ENCODE measurements around the gene ITGAD.
A peak's percentile ranks its signal among the peaks of the same experiment; 100 is the strongest.

Gene ITGAD

GRCh38 chr16:31367853-31368252, 25.3 kb upstream of the ITGAD start:
- DNase-seq, result no peak

- DNase-seq, result no peak
Observed at GRCh38 chr16:31371008-31371407, 22.1 kb upstream of the ITGAD start.

DNA sequence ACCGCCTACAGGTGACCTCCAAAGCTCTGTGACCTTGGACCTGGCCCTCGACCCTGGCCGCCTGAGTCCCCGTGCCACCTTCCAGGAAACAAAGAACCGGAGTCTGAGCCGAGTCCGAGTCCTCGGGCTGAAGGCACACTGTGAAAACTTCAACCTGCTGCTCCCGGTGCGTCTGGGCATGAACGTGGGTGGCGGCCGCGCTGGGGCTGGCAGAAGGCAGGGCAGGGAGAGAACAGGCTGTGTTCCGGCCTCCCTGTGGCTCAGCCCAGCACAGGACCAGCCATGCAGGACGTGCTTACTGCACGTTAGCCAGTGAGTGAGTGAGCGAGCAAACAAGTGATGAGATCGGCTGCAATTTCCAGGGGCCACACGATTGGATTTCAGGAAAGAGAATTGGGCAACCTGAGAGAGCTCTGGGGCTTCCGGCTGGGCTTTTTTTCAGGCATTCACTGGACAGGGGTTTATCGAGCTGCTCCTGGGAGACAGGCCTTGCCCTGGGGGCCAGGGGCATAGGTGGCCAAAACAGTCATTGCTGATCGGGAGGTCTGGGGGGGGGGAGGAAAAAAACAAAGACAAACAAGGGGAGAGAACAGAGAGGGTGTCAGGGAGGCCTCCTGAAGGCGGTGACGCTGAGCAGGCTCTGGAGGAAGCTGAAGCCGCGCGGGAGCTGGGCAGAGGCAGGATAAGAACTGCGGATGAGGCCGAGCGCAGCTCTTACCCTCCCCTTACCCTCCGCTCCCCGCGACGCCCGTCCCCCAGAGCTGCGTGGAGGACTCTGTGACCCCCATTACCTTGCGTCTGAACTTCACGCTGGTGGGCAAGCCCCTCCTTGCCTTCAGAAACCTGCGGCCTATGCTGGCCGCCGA, 21.3 kb upstream of the ITGAD start:
- no peak for DNase-seq

- DNase-seq, result no peak
Observed at GRCh38 chr16:31373235-31373634, 19.9 kb upstream of the ITGAD start.

- DNase-seq, result no peak
Observed at GRCh38 chr16:31375231-31375630, 17.9 kb upstream of the ITGAD start.

- DNase-seq, result no peak
Observed at GRCh38 chr16:31376705-31377104, 16.4 kb upstream of the ITGAD start.

- DNase-seq, result no peak
Observed at GRCh38 chr16:31377210-31377903, 15.8 kb upstream of the ITGAD start.

DNA sequence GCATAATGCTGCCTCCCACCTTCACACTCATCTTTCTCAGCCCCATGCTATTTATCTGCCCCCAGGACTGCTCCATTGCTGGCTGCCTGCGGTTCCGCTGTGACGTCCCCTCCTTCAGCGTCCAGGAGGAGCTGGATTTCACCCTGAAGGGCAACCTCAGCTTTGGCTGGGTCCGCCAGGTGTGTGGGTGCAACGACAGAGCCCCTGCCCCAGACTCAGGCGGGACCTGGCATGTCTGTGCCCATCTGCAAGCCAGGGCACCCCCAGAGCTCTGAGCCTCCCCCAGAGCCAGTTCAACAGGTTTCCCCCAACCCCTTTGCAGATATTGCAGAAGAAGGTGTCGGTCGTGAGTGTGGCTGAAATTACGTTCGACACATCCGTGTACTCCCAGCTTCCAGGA, 12.9 kb upstream of the ITGAD start:
- no peak for DNase-seq

DNA sequence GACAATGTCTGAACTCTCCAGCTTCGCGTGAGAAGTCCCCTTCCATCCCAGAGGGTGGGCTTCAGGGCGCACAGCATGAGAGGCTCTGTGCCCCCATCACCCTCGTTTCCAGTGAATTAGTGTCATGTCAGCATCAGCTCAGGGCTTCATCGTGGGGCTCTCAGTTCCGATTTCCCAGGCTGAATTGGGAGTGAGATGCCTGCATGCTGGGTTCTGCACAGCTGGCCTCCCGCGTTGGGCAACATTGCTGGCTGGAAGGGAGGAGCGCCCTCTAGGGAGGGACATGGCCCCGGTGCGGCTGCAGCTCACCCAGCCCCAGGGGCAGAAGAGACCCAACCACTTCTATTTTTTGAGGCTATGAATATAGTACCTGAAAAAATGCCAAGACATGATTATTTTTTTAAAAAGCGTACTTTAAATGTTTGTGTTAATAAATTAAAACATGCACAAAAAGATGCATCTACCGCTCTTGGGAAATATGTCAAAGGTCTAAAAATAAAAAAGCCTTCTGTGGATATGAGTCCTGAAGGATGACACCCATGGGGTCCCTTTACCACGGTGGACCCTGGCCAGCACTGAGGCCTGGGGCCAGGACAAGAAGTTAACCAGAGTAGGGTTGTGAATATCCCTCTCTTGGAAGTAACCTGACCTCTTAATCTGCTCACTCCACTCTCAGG, 10.5 kb upstream of the ITGAD start:
- peak; percentile 46 for DNase-seq

DNA sequence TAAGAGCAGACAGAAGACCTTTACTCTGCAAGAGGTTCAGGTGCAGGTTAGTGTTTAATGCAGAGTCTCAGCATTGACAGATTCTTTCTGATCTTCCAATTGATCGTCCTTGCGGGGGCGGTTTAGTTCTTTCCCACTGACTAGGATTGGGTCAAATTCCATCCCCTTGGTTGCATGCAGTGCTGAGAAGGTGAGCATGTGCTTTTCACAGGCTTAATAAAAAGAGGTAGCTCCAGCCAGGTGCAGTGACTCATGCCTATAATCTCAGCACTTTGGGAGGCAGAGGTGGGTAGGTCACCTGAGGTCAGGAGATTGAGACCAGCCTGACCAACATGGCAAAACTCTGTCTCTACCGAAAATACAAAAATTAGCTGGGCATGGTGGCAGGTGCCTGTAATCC, 7.5 kb upstream of the ITGAD start:
- DNase-seq, result no peak

DNA sequence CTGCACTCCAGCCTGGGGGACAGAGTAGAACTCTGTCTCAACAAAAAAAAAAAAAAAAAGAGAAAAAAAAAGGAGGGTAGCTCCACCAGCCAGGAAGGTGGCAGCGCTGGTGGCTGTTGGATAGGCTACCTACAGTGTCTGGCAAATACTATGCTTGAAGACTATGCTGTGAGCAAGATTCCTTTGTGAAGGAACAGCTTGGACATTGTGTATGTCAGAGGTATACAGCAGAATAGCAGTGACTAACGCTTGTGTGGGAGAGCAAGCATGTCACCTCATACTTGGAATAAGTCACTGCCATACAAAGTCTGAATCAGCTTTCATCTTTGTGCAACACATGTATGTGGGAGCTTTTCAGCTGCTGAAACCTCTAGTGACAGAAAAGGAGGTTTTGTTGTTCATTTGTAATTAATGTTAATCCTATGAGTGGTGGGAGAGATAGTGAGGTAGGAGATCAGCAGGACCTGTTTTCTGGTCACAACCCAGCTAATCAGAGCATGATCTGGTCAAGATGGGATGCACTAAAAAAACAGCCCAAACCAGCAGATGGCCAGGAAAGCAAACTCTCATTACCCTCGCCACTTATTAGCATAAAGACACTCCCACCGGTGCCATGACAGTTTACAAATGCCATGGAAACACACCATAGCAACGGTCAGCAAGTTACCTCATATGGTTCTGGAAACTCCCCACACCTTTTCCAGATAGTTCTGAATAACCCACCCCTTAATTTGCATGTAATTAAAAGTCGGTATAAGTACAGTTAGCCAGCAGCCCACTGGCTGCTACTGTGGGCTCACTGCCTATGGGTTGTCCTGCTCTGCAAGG, 6.8 kb upstream of the ITGAD start:
- DNase-seq, result no peak

DNA sequence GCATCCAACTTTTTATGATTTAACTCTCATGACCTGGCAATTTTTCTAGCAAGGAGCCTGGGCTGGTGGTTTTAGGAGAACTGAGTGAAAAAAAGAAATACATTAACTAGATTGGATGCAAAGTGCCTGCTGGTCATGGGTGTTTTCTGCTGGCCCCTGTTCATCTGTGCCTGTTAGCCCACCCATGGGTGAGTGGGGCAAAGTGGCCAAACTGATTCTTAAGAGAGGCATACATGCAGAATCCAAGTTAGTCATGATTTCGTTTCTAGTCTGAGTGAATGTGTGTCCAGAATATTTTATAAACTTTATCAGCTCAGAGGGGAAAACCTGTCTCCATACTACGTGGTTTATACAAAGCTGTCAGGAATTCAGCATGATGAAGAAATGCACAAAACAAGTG, 4.6 kb upstream of the ITGAD start:
- no peak for DNase-seq

- DNase-seq, result no peak
Observed at GRCh38 chr16:31390504-31391041, 2.6 kb upstream of the ITGAD start.

GRCh38 chr16:31395647-31396046, 2.5 kb downstream of the ITGAD start:
- no peak for DNase-seq

GRCh38 chr16:31397096-31397660, 4.0 kb downstream of the ITGAD start:
- no peak for DNase-seq

DNA sequence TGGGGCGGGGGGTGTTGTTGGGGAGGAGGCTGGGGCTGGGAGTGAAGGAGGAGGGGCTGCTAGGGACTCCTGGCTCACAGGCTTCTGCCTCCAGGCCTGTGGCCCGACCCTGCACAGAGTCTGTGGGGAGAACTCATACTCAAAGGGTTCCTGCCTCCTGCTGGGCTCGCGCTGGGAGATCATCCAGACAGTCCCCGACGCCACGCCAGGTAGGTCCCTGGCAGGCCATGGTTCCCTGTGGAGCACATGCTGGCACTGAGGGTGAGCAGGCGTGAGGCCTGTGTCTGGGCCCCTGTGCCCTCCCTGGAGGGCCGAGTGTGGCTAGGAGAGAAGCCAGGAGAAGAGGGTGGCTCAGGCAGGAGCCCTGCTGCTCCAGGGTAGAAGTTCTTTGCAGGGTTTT, 4.6 kb downstream of the ITGAD start:
- no peak for DNase-seq

DNA sequence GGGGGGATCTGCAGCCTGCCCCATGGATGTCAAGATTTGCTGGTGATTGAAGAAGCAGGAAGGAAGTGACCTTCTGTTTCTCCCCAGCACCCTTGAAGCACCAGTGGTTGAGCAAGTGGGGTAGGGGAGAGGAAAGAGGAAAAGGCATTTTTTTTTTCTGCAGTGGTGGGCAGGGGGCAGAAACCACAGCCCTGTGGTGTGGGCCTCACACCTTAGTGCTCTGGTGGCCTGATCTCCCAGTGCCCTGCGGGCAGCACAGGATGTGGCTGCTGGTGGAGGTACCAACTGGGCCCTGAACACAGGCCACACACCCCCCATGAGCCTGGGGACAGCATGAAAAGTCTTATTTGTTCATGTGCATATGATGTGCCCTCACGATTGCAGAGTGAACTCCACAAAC, 7.1 kb downstream of the ITGAD start:
- DNase-seq, result no peak

DNA sequence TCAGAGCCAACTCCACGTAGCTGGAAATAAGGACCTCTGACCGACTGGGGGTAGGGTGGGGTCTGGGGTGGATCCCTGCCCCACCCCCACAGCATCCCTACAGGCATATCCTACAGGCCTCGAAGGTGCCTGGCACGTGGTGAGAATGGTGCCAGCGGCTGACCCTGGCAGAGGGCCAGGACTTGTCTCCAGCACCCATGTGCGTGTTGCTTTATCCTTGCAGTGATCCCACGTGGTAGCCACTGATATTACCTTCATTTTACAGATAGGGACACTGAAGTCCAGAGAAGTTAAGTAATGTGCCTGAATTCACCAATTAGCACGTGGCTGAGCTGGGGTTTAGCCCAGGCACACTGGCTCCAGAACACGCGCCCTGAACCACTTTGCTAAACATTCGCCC, 8.3 kb downstream of the ITGAD start:
- no peak for DNase-seq

DNA sequence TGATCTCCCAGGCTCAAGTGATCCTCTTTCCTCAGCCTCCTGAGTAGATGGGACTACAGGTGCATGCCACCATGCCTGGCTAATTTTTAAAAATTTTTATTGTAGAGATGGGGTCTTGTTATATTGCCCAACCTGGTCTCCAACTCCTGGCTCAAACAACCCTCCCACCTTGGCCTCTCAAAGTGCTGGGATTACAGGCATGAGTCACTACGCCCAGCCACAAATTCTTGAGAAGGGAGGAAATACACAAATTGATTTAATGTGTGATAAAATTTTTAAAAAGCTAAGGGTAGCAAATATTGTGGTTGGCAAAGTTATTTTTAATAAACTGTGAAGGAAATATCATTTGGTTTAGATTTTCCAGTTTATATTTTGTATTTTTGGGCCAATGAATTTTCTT, 9.6 kb downstream of the ITGAD start:
- no peak for DNase-seq

DNA sequence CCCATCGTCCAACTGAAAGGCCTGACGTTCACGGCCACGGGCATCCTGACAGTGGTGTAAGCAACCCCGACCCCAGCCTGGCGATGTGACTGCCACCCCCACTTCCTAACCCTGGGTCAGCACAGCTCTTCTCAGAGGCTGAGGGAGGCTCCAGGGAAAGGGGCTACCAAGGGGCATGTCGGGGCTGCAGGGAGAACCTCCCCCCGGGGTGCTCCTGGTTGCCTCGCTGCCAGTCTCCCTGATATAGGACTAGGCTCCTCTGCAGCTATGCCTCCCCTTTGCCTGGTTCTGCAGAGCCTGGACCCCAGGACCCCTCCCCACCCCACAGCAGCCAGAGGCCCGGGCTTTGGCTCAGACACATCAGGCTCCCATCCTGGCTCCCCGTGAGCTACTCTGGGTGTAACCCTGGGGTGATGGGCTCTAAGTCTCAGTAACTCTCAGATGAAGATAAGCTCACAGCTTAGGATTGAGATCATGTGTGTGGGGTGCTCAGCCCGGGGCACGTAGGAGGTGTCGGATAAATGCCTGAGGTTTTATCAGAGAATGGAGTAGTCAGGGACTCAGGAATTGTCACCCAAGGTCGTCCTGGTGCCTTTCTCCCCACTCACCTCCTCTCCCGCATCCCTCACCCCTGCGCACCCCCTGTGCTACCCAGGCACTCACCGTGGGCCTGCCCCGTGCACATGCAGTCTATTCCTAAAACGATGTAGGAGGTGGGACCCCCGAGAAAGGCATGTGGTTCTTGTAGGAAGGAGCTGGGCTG, 10.6 kb downstream of the ITGAD start:
- DNase-seq, result no peak

GRCh38 chr16:31404353-31405064, 11.4 kb downstream of the ITGAD start:
- DNase-seq, result peak; percentile 9
